GM18909 (cell line): ENCODE data around the gene RBM45.
"Not testable (repeated sequence)": the region's sequence is repeated elsewhere in the genome, so short reads cannot be mapped to it uniquely, and the experiment has no call there.

Experiments used
- ATAC-seq: cut with Tn5 transposase; IDR thresholded peaks from one replicate; pipeline ENCODE4 v1.9.1; 2021; ENCODE audit warnings: mild to moderate bottlenecking; ENCODE audit not compliant: unreplicated experiment, poor library complexity

Gene RBM45, protein sequence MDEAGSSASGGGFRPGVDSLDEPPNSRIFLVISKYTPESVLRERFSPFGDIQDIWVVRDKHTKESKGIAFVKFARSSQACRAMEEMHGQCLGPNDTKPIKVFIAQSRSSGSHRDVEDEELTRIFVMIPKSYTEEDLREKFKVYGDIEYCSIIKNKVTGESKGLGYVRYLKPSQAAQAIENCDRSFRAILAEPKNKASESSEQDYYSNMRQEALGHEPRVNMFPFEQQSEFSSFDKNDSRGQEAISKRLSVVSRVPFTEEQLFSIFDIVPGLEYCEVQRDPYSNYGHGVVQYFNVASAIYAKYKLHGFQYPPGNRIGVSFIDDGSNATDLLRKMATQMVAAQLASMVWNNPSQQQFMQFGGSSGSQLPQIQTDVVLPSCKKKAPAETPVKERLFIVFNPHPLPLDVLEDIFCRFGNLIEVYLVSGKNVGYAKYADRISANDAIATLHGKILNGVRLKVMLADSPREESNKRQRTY

GRCh38 chr2:178112202-178113152 lies at the start of gene RBM45:
Gene RBM45 (plus strand): TSS chr2:178112437. CDS start chr2:178112547, 110 bp downstream.
- ATAC-seq: peak; percentile 90

GRCh38 chr2:178066324-178066723 lies 45.9 kb upstream of the RBM45 start:
- no peak for ATAC-seq

- no peak for ATAC-seq
Measured at GRCh38 chr2:178066890-178067669, 45.2 kb upstream of the RBM45 start.

DNA sequence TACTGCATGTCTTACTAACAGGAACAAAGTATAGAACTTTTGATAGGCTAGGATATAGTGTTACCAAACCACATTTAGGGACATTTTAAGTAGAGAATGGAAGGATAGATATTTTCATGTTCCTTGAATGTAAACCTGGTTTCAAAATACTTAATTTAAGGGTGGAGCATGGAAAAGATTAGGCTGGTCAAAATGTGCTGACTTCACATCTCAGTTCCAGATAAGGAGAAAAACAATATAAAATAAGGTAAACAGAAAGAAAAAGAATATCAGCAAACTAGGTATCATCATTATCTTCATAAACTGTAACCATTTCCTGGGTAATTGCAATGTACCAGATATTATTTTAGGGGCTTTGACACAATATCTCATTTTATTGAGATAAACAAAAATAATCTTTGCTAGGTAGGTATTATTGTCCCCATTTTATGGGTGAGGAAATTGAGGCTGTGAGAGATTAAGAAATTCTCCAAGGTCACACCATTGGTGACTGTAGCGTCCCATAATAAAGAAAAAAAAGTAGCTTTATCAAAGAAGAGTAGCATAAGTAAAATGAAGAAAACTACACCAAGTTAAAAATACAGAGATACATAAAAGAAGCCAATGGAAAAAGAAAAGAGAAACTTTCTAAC lies 43.3 kb upstream of the RBM45 start:
- ATAC-seq: no peak

GRCh38 chr2:178069551-178069950 lies 42.7 kb upstream of the RBM45 start:
- ATAC-seq: no peak

- ATAC-seq: no peak
Measured at GRCh38 chr2:178070824-178071223, 41.4 kb upstream of the RBM45 start.

DNA sequence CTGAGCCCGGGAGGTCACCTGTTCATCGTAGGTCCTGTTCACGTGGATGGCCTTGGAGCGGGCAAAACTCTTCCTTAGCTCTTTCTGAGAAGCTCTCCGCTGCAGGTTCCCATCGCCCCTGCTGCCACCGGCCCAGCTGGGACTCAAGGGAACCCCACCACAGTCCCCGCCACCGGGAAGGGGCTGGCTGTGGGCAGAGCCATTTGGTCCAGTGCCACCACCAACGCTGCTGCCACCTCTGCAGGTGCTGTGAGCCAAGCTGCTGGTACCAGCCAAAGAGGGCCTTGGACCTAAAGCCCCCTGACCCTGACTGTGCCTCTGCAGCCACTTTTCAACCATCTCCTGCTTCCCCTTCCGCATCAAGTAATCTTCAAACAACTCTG lies 40.2 kb upstream of the RBM45 start:
- ATAC-seq: no peak

GRCh38 chr2:178072383-178073301 lies 39.6 kb upstream of the RBM45 start, which contains the start of gene PDE11A:
Gene PDE11A (minus strand): TSS chr2:178072777. CDS start chr2:178072437, 340 bp downstream.
- ATAC-seq: peak; percentile 84

DNA sequence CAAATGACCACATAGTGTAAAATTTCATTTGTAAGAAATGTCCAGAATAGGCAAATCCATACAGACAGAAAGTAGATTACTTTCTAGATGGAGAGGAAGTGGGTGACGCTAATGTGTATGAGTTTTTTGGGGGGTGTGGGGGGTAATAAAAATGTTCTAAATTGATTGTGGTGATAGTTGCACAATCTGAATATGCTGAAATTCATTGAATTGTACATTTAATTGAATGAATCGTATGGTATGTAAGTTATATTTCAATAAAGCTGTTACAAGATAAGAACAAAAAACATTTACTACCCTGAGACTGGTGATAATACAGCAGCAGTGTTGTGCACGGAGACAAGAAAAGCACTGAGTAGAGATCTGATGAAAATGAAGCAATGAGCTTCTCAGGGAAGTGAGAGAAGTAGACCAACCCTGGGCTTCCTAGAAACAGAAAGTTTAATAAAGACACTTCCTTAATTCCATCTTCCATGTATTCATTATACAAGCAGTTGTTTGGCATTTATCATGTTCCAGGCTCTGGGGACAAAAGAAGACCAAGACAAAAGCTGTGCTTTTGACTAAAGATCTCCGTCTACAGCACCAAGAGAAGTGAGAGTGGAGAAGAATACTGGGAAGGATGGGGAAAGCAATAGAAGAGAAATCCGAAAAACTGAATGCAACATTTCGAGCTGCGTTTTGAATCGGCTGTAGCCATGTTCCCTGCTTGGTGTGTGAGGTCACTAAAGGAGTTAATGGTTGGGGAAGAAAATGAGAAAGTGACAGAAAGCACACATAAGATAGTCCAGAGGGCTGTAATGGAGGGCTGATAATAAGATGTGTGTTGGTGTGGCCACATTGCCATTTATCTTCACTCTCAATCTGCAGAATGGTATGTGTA lies 37.9 kb upstream of the RBM45 start:
- ATAC-seq: no peak

DNA sequence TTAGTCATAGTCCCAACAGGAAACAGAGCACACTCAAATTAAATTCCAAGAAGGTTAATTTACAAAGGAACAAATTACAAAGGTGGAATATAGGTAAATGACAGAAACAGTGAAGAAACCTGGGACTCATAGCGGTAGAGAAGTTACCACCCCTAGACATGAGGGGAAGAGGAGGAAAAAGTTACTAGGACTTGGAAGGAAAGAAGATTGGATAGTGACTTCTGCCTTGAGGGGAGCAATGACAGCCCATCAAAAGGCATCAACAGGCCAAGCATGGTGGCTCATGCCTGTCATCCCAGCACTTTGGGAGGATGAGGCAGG lies 37.3 kb upstream of the RBM45 start:
- no peak for ATAC-seq

DNA sequence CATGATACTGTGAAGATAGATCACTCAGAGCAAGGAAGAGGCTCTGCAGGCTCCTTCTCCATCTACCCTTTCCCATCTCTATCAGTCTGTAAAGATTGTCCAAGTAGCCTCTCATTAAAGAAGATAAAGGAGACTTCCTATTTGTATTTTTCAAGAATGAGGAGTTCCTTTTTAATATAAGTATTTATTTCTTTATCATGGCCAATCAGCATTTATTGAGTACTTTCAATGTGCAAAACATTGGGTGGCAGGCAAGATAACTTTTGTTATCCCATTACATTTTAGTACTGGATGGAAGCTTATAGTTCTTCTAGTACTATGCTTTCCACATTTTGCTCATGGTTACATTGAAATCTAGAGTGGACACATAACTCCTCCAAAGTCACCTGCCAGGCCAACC lies 36.1 kb upstream of the RBM45 start:
- no peak for ATAC-seq

DNA sequence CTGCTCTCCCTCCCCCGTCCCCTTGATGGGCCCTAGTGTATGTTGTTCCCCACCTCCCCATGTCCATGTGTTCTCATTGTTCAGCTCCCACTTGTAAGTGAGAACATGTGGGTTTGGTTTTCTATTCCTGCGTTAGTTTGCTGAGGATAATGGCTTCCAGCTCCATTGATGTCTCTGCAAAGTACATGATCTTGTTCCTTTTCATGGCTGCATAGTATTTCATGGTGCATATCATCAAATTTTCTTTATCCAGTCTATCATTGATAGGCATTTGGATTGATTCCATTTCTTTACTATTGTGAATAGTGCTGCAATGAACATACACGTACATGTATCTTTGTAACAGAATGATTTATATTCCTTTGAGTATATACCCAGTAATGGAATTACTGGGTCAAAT lies 33.0 kb upstream of the RBM45 start:
- ATAC-seq: not testable (repeated sequence)

GRCh38 chr2:178082408-178083045 lies 29.7 kb upstream of the RBM45 start:
- no peak for ATAC-seq

- ATAC-seq: no peak
Measured at GRCh38 chr2:178084273-178084672, 28.0 kb upstream of the RBM45 start.

- ATAC-seq: no peak
Measured at GRCh38 chr2:178088774-178089270, 23.4 kb upstream of the RBM45 start.

- no peak for ATAC-seq
Measured at GRCh38 chr2:178093471-178093870, 18.8 kb upstream of the RBM45 start.

DNA sequence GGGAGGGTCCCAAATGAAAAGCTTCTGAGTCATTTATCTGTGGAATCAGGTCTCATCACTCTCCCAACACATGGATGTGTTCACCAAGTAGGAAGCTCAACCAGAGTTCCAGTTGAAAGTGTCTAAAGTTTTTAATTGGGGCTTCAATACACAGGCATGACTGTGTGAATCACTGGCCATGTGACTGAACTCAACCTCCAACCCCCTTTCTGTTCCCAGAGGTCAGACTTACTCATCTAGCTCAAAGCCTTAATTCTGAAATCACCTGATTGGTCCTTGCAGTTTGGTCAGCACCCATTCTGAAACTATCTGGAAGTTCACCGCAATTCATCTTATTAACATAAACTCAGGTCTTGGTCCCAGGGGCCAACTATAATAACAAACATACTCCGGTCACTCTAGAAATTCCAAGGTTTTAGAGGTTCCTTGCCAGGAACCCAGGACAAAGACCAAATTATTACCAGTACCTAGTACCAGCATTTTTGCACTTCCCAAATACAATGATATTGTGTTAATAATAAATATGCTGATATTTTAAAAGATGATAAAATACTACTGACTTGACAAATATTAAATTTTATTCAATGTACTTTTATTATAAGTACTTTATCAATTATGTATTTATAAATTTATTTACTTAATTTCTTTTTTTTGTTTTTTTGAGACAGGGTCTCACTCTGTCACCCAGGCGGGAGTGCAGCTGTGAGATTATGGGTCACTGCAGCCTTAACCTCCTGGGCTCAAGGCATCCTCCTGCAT lies 10.7 kb upstream of the RBM45 start:
- ATAC-seq: no peak
